ENCODE results near the gene HMCN1.
"Not testable (repeated sequence)": the region's sequence is repeated elsewhere in the genome, so short reads cannot be mapped to it uniquely, and the experiment has no call there.

Gene HMCN1

DNA sequence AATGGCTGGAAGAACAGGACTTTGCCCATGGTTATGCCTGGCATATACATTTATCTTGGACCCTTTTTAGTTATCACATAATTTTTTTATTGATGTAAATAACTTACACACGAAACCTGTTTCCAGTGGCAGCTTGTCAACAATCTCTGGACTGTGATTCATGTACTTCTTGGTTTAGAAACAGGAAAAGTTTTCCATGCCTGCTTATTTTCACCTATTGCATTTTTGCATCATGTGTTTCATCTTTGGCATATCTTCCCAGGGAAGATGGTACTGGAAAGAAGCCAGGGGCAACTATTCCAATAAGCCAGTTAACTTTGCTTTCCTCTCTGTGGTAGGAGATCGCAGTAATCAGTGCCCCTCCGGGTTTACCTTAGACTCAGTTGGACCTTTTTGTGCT, 430.6 kb downstream of the HMCN1 start:
- no peak for DNase-seq

GRCh38 chr1:186165303-186165702, 431.1 kb downstream of the HMCN1 start:
- DNase-seq, result no peak

GRCh38 chr1:186167096-186167668, 433.0 kb downstream of the HMCN1 start:
- DNase-seq, result no peak

DNA sequence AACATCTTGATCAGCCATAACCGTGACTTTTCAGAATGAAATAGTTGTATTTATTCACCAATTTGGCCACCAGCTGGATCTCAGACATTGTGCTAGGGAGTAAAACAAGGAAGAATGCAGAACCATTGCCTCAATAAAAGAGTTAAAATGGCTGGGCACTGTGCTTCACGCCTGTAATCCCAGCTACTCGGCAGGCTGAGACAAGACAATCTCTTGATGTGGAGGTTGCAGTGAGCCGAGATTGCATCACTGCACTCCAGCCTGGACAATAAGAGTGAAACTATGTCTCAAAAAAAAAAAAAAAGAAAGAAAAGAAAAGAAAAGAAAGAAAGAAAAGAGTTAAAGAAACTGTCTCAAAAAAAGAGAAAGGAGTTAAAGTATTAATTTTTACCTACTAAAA, 441.4 kb downstream of the HMCN1 start:
- no peak for DNase-seq

- DNase-seq, result no peak
Observed at GRCh38 chr1:186178426-186179043, 444.3 kb downstream of the HMCN1 start.

GRCh38 chr1:186179231-186179630, 445.0 kb downstream of the HMCN1 start:
- no peak for DNase-seq

- no peak for DNase-seq
Observed at GRCh38 chr1:186183219-186183618, 449.0 kb downstream of the HMCN1 start.

DNA sequence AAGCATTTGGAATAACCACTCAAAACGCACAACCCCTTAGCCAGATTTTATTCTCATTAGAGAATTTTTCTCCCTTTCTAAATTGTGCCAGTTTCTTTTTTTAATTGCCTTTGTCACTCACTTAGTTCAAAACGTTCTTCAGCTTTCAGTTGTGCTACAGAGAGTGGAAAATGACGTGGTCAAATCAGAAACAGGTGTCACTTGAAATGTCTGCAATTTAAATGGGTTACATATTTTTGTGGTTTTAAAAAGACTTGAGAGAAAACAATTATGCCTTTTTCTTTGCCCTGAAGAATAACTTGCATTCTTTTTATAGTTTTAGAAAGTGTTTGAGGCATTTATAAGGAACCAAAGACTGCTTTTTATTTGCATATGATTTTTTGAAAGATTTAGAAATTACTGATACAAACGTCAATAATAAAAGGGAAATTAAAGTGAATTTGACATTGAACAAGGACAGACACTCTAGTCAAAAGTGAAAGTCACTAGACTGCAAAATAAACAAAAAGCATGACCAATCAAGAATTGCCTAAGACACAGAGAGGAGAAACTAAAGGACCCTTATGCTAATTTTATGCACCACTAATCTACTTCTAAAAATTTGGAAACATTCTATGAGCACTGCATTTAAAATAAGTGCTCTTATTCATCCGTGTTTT, 449.9 kb downstream of the HMCN1 start:
- DNase-seq, result no peak

GRCh38 chr1:186186251-186186650, 452.1 kb downstream of the HMCN1 start:
- not testable (repeated sequence) for DNase-seq

- no peak for DNase-seq
Observed at GRCh38 chr1:186187601-186188000, 453.4 kb downstream of the HMCN1 start.

DNA sequence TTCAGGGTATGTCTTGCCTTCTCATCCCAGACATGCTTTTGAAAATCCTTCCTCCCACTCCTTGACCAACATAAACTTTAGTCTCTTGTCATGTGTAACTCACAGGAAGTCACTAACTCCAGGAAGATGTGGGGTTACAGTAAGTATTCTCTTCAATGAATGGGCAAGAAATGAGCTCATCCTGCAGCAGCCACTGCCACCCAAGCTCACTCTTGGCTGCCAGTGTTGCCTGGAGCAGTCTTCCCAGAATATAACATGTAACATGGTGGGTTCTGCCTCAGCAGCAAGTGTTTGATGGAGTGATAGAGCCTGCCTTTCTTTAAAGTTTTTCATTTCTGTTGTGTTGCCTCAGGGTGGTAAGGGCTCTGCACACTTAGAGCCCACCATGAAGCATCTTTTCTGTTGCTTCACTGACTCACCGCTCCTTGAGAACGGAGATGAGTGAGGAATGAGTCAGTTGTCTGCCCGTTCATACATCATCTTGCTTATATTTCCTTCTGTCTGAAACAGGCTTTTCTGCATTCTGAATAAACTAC, 453.9 kb downstream of the HMCN1 start:
- DNase-seq, result no peak

DNA sequence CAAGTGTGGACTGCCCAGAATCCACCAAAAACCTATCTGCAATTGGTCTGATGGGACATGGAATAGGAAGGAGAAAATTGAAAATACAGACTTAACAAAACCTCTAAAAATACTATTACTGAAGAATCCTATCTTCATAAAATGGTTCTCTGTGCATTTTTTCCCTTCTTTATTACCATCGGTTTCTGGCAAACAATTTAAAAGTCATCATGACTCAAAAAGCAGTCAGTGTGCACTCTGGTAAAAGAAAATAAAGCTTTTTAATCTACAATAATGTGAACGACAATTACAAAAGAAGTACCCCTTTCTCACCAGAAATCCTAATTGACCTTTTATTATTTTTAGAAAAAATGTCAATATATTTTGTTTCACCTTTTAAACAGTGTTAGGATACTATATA, 454.5 kb downstream of the HMCN1 start:
- DNase-seq, result no peak

DNA sequence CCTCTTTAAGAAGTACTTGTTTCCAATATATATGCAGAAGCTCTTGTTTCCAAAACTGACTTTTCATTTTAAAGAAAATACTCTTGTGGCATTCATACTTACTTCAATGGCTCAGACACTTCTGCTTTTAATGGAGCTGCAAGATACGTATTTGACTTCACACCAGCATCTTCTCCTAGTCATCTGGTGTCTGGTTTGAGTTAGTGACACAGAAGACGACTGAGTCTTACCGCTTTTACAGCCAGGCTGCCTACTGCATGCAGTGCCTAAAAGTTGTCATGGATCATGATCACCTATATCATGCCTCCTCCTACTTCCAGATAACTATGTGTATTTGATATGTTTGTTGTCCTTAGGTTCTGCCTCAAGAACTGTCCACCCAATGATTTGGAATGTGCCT, 455.0 kb downstream of the HMCN1 start:
- no peak for DNase-seq

DNA sequence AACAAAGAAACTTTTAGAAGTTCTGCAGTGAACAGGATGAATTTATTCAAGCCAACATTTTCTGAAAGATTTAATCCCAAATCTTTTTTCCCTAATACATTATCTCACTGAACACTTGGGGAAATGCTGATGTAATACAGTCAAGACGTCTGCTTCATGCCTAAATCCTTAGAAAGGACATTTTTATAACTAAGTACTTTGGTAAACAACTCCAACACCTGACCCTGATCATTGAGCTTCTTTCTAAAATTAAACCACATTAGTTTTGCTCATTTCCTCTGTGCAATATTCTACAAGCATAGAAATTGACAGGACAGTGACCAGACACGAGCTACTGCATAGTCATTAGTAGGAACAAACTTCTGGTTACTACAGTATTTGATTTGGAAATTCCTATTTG, 457.3 kb downstream of the HMCN1 start:
- no peak for DNase-seq

DNA sequence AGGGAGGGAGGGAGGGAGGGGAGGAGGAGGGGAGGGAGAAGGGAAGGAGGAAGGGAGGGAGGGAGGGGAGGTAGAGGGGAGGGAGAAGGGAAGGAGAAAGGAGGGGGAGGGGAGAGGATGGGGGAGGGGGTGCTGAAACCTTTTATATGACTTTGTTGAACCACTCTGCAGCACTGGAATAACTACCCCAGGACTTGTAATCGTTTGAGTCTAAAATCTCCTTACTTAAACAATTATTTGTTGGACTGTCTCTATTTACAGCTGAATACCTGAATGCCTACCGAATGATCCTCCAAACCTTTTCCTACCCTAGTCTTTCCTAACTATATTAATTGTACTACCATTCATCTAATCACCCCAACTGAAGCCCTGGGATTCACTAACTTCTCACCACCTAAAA, 459.0 kb downstream of the HMCN1 start:
- DNase-seq, result no peak

GRCh38 chr1:186194107-186194756, 460.0 kb downstream of the HMCN1 start:
- no peak for DNase-seq

DNA sequence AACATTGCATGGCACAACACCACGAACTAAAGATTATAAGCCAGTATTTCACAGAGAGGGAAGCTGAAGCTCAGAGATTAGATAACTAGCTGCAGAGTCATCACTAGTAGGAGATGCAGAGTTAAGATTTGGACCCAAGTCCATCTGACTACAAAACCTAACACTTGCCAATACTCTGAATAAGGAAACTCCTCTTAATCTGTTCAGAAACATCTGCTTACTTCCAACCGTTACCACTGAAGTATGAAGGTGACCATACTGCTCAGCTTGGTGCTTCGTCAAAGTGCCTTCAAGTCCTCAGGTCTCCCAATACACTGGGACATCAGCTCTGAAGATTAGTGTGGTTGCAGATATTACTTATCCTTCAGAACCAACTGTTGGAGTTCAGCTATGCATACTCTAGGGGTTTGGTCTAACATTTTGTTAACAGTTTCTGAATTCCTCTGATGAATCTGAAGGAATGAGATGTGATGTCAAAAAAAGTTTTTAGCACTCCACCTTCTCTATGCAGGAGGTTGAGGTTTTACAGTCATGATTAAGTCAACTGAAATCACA, 461.3 kb downstream of the HMCN1 start:
- no peak for DNase-seq

GRCh38 chr1:186202271-186202764, 468.1 kb downstream of the HMCN1 start:
- DNase-seq, result no peak

DNA sequence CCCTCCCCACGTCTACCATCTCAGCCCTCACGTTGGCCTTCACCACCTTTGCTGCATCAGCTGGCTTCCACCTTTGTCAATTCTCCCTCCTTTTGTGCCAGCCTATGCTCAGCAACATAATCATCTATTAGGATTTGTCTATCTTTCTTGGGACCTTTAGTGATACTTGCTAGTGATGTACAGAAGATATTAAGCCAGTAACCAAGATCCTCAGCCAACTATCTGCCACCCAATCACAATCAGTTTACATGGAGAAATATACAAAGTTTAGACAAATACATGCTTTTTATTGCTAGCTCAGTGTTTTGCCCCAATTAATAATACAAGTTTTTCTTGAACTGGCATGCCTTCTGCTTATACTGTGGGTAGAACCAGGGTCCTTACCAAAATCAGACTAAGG, 468.6 kb downstream of the HMCN1 start:
- DNase-seq, result no peak

DNA sequence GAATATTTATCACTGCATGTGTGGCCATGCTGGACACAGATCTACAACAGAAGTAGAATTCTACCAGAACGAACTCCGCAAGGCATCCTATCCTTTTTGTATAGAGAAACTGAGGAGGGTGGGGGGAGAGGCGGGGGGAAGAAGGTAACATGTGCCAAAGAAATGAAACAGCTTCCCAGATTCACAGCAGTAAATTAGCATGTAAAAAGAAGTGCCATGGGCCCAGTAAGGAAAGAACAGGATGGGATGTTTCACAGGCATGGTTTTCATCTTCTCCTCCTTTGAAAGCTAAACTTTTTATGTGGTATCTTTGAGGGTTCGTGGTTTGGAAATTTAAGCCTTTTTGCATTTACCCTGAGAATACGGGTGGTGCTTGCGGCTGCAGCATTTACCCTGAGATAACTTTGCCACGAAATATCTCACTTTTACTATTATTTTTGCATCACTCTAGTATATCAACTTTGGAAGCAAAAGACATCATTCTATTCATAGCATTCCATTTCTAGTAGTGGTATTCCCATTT, 471.9 kb downstream of the HMCN1 start:
- no peak for DNase-seq

DNA sequence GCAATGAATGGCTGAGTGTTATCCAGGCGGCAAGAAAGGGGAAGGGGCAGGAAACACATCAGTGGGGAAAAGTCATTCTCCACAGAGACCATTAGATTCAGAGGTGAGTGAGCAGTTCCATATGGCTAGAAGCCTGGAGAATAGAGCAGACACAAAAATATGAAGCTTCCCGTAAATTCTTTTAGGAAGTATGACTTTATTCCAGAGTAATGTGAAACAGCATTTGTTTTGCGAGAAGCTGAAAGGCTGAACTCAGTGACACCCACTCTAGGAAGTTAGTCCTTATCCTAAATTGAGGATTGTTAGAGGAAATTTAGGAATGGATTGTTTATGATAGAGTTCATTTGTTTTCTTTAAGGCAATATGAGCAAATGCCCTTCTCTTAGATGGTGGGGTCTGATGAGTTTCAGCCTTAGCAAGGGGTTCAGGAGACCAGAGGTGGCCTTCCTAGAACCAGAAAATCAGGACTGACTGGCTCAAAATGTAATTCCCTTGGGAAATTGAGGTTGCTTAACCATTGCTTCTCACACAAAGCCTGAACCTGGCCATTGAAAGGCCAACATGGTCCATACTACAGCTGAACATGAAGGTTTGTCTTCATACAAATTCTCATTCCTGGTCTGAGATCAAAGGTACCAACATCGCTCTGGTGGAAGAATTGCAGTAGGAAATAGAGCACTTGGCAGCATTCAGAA, 473.3 kb downstream of the HMCN1 start:
- no peak for DNase-seq

- DNase-seq, result no peak
Observed at GRCh38 chr1:186208405-186209129, 474.4 kb downstream of the HMCN1 start.
